ENCODE data around the gene KDELR1. TPM values are rescaled to one million over a fixed set of nuclear protein-coding genes. Genes with fewer than 3 reads are reported as not detected.
A peak's percentile ranks its signal among the peaks of the same experiment; 100 is the strongest.

Gene KDELR1
- total RNA-seq, 4 donors from 2014 or later = 63.5 to 87.4 (median 70.2) TPM

GRCh38 chr19:48338802-48339503 is 52.4 kb downstream of the KDELR1 start:
- no peak overlapping the region for H3K4me3 ChIP-seq
- intact Hi-C loops (cut with DNase I) = no loop called here
- no peak for TF ChIP-seq POLR2A (IDR thresholded peaks at IDR 0.05)
- TF ChIP-seq, protein P1, sequence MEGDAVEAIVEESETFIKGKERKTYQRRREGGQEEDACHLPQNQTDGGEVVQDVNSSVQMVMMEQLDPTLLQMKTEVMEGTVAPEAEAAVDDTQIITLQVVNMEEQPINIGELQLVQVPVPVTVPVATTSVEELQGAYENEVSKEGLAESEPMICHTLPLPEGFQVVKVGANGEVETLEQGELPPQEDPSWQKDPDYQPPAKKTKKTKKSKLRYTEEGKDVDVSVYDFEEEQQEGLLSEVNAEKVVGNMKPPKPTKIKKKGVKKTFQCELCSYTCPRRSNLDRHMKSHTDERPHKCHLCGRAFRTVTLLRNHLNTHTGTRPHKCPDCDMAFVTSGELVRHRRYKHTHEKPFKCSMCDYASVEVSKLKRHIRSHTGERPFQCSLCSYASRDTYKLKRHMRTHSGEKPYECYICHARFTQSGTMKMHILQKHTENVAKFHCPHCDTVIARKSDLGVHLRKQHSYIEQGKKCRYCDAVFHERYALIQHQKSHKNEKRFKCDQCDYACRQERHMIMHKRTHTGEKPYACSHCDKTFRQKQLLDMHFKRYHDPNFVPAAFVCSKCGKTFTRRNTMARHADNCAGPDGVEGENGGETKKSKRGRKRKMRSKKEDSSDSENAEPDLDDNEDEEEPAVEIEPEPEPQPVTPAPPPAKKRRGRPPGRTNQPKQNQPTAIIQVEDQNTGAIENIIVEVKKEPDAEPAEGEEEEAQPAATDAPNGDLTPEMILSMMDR (IDR thresholded peaks at IDR 0.05) = no peak
- H3K27me3 ChIP-seq = no peaks in the 10 kb centered on the region
- no peaks in the 10 kb centered on the region for H3K9me3 ChIP-seq
- peaks cover 0 to 21% (median 4%) of the 10 kb centered on the region in 3 donors for H3K4me1 ChIP-seq
- H3K27ac ChIP-seq = no peak overlapping the region
- WGBS, 2 donors = 90 to 93% methylated on average over 12 to 13 of the region's 14 CpGs
- no peak for DNase-seq
- H3K36me3 ChIP-seq = peaks cover 0 to 11% (median 0%) of the 10 kb centered on the region in 3 donors

- Histone ChIP-seq H3K4me3 (no peak overlapping the region), H3K36me3 (peaks cover 0 to 11% (median 0%) of the 10 kb centered on the region in 3 donors), H3K9me3 (no peaks in the 10 kb centered on the region), H3K27me3 (no peaks in the 10 kb centered on the region), H3K27ac (no peak overlapping the region), H3K4me1 (peaks cover 0 to 27% (median 7%) of the 10 kb centered on the region in 3 donors)
- no peak for DNase-seq
- TF ChIP-seq, protein P1 (IDR thresholded peaks at IDR 0.05) = no peak
- no peak for TF ChIP-seq POLR2A (IDR thresholded peaks at IDR 0.05)
- intact Hi-C loops (cut with DNase I) = no loop called here
- 92 to 100% methylated on average over 6 to 13 of the region's 14 CpGs for WGBS, 2 donors
These were observed 53.0 kb downstream of the KDELR1 start for GRCh38 chr19:48338253-48338755.

DNA sequence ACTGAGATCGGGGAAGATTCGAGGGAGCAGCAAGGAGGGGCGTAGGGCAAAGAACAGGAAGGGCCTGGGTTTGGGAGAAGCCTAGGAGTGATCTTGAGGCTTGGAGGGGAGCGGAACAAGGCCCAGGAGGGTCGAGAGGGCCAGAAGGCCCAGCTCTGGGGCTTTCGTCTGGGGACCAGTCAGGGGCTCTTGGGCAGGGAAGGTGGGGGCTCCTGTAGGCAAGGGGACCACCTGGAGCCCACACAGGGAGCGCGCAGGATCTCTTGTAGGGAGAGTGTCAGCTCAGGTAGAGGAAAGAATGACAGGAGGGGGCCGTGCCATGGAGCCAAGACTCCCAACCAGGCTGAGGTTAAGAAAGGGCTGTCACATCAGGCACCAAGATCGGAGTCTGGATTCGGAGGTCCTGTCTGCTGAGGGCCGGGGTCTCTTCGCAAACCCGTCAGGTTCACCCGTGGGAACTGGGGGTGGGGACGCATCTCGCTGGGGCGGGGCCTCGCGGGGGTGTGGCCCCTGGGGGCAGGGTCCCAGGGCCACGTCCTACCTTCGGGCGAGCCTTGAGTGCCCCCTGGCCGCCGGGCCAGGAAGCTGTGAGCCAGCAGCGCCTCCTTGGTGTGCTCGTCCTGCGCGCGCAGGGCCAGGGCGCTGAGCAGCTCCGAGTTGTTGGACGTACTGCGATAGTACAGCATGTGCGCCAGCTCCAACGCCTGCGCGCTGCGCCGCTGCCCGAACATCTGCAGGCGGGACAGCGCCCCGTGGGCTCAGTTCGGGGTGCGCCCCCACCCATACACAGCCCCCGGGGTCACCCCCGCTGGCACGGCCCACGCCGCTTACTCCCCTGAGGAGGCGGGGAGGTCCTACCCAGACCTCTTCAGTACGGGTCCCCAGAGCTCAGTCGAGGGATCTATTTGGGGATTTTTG is 57.6 kb downstream of the KDELR1 start:
- Histone ChIP-seq H3K27ac (peak overlapping the region; percentile 89 to 92 (median 90)), H3K36me3 (no peaks in the 10 kb centered on the region), H3K27me3 (no peaks in the 10 kb centered on the region), H3K4me3 (peak overlapping the region; percentile 37 to 69 (median 52)), H3K9me3 (no peaks in the 10 kb centered on the region), H3K4me1 (peaks cover 20 to 59% (median 32%) of the 10 kb centered on the region in 3 donors)
- intact Hi-C loops (cut with DNase I) = no loop called here
- TF ChIP-seq, protein P1 (IDR thresholded peaks at IDR 0.05) = peak; percentile 57 to 88 (median 84)
- TF ChIP-seq POLR2A (IDR thresholded peaks at IDR 0.05) = no peak
- 3 to 11% methylated on average over 14 to 24 of the region's 54 CpGs for WGBS, 2 donors
- peak; percentile 61 for DNase-seq

GRCh38 chr19:48332662-48333466 is 58.5 kb downstream of the KDELR1 start:
- Histone ChIP-seq H3K9me3 (no peaks in the 10 kb centered on the region), H3K4me1 (peaks cover 20 to 63% (median 32%) of the 10 kb centered on the region in 3 donors), H3K27ac (peak overlapping the region; percentile 89 to 92 (median 90)), H3K36me3 (no peaks in the 10 kb centered on the region), H3K27me3 (no peaks in the 10 kb centered on the region), H3K4me3 (peak overlapping the region; percentile 37 to 69 (median 52))
- WGBS, 2 donors = 0 to 3% methylated on average over 19 to 20 of the region's 25 CpGs
- TF ChIP-seq, protein P1 (IDR thresholded peaks at IDR 0.05) = no peak
- peak in 3 of 4 donors; percentile 18 to 68 (median 29) for TF ChIP-seq POLR2A (IDR thresholded peaks at IDR 0.05)
- intact Hi-C loops (cut with DNase I) = no loop called here
- DNase-seq = peak; percentile 80

Other genes starting within 250 kb of the KDELR1 start
- 10 to 100 TPM; 25.7 to 44.3 (median 31.1) TPM for gene LIG1, start 221.2 kb downstream of the KDELR1 start, total RNA-seq
- 1 to 10 TPM; 2.0 to 4.7 (median 2.7) TPM for gene ZSWIM9, start 220.9 kb downstream of the KDELR1 start, total RNA-seq
- 10 to 100 TPM in 3 of 4 donors, 1 to 10 TPM in 1; 9.7 to 21.9 (median 11.3) TPM for gene CARD8, start 135.6 kb downstream of the KDELR1 start, total RNA-seq
- not detected for gene ZNF114, start 121.5 kb downstream of the KDELR1 start, total RNA-seq
- 10 to 100 TPM in 1 of 4 donors, 1 to 10 TPM in 3; 2.0 to 23.7 (median 6.0) TPM for gene EMP3, start 66.0 kb downstream of the KDELR1 start, total RNA-seq
- gene TMEM143, start 27.6 kb downstream of the KDELR1 start, total RNA-seq = 1 to 10 TPM; 3.2 to 9.3 (median 6.2) TPM
- not detected for gene SYNGR4, start 27.2 kb downstream of the KDELR1 start, total RNA-seq
- gene GRIN2D, start 2.1 kb upstream of the KDELR1 start, total RNA-seq = under 1 TPM; 0.09 to 0.47 (median 0.15) TPM
- gene GRWD1, start 54.4 kb upstream of the KDELR1 start, total RNA-seq = 10 to 100 TPM; 33.0 to 43.9 (median 34.6) TPM
- gene KCNJ14, start 64.0 kb upstream of the KDELR1 start, total RNA-seq = 1 to 10 TPM in 1 of 4 donors, under 1 TPM in 3; 0.57 to 1.3 (median 0.92) TPM
- 100 to 1,000 TPM in 1 of 4 donors, 10 to 100 TPM in 3; 40.8 to 101 (median 47.8) TPM for gene CYTH2, start 77.8 kb upstream of the KDELR1 start, total RNA-seq
- 1 to 10 TPM; 2.1 to 7.8 (median 2.8) TPM for gene LMTK3, start 120.3 kb upstream of the KDELR1 start, total RNA-seq
- 100 to 1,000 TPM in 2 of 4 donors, 10 to 100 TPM in 2; 84.8 to 253 (median 150) TPM for gene SULT2B1, start 160.6 kb upstream of the KDELR1 start, total RNA-seq
- gene SPACA4, start 215.2 kb upstream of the KDELR1 start, total RNA-seq = 1 to 10 TPM in 3 of 4 donors, not detected in 1; 1.3 to 1.7 (median 1.4) TPM
- 10 to 100 TPM in 1 of 4 donors, 1 to 10 TPM in 3; 3.1 to 12.3 (median 8.6) TPM for gene FAM83E, start 223.5 kb upstream of the KDELR1 start, total RNA-seq
- gene RPL18, start 227.6 kb upstream of the KDELR1 start, total RNA-seq = 1,000 to 10,000 TPM; 1,870 to 2,808 (median 2,491) TPM
- gene SPHK2, start 228.0 kb upstream of the KDELR1 start, total RNA-seq = 10 to 100 TPM in 2 of 4 donors, 1 to 10 TPM in 2; 7.0 to 10.9 (median 9.7) TPM
- gene DBP, start 245.8 kb upstream of the KDELR1 start, total RNA-seq = 10 to 100 TPM in 3 of 4 donors, 1 to 10 TPM in 1; 4.2 to 16.2 (median 11.7) TPM

Measured in esophagus squamous epithelium (tissue), 5 donors.